Measurements from ENCODE around the gene MET.
"Not testable (repeated sequence)": the region's sequence is repeated elsewhere in the genome, so short reads cannot be mapped to it uniquely, and the experiment has no call there.

MET gene

GRCh38 chr7:116753130-116753529 lies 81.1 kb downstream of the MET start:
- no peak for DNase-seq

GRCh38 chr7:116754186-116754585 lies 82.2 kb downstream of the MET start:
- DNase-seq, result no peak

GRCh38 chr7:116757283-116757682 lies 85.3 kb downstream of the MET start:
- DNase-seq, result no peak

- DNase-seq, result not testable (repeated sequence)
Observed at GRCh38 chr7:116759642-116760041, 87.6 kb downstream of the MET start.

DNA sequence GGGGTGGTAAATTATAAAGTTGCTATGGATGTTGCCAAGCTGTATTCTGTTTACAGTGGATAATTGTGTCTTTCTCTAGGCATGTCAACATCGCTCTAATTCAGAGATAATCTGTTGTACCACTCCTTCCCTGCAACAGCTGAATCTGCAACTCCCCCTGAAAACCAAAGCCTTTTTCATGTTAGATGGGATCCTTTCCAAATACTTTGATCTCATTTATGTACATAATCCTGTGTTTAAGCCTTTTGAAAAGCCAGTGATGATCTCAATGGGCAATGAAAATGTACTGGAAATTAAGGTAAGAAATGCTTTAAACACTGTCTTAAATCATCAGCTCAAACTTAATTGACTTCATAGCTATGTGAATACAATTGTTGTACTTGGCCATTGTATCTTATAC lies 91.0 kb downstream of the MET start:
- no peak for DNase-seq

GRCh38 chr7:116763647-116764046 lies 91.7 kb downstream of the MET start:
- DNase-seq, result no peak

DNA sequence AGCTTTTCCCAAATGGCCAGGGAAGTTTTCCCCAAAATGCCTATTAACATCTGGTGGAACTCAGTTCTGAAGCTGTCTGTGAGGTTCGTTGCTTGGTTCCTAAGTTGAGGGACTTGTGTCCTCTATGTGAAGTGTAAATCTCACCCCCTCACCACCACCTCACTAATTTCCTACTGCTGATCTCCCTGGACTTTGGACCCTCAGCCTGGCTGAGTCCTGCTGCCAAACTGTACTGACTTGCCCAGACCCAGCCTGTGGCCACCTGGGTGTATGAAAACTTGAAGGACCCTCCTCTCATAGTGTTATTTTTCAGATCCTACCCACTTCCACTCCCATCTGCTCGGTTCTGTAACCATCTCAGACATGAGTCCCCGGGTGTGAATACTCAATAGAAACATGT lies 94.9 kb downstream of the MET start:
- no peak for DNase-seq

DNA sequence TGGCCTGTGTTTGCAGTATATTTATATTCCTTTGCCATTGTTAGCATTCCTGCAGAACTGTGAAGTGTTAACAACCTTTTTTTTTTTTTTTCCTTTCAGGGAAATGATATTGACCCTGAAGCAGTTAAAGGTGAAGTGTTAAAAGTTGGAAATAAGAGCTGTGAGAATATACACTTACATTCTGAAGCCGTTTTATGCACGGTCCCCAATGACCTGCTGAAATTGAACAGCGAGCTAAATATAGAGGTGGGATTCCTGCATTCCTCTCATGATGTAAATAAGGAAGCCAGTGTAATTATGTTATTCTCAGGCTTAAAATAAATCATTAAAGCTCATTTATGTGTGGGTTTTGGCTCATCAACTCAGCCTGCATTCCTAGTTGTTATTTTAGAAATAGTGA lies 97.5 kb downstream of the MET start:
- DNase-seq, result no peak

DNA sequence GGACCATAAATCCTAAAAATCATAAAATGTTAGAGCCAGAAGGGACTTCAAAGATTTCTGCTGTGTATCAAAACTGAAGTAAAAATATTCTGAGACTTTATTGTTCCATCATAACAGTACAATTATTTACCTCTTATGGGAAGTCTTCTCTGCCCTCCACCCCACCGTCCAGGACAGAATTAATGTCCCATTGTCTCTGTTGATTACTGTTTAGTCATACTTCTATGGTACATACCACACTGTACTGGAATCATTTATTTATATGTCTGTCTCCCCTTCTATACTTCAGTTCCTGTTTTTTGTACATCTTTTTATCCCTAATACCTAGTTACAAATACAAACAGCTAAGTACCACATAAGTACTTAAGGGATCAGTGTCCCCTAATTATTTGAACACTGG lies 98.9 kb downstream of the MET start:
- no peak for DNase-seq

- DNase-seq, result no peak
Observed at GRCh38 chr7:116771640-116772039, 99.6 kb downstream of the MET start.

GRCh38 chr7:116772423-116772863 lies 100.4 kb downstream of the MET start:
- DNase-seq, result no peak

DNA sequence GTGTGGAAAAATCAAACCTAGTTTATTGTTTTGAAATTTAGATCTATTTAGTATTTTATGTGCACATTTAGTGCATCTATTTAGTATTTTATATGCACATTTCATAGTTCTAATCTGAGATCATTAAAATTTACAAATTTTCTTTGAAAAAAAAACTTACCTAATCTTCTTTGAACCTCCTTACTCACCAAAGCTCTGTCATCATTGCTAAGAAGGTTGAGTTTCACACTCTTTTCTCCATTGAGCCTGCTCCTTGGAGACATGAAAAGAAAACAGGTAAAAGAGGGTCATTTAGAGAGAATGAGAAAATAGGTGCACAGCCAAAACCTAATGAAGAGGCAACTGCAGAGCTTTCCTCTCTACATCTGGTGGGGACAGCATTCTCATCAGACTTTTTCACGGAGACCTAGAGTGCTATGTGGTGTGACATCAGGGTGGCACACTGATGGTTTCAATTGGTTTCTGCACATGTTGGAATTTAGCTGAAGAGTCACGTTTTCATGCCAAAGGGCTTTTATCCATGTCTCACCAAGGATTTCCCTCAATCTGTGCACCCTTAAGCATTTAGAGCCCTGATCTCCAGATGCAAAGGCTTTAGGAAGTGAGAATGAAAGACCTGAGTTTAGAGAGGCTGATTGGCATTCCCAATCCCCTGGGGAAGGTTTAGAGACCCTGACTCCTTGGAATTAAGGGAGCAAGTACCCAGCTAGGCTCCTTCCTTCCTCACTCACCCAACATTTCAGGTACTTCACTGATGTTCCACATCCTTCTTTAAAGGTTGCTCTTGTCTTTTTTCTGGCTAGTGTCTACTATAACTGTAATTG lies 101.1 kb downstream of the MET start:
- DNase-seq, result no peak

DNA sequence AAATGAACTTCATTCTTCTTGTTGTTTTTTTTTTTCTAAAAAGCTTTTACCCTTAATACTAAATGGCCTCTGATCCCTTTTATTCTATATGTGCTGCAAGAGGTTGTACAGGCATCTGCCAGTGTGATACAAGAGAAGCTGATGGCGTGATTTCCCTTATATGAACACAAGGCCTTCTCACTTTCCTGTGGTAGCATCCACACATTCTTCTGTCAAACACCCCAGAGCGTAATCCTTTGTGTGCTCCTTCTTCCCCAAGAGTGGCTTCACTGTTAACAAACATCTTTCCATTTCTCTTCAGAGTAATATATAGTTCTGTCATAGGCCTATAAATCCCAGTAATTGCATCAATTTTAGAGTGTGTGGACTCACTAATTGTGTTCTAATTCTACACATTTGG lies 104.0 kb downstream of the MET start:
- no peak for DNase-seq

DNA sequence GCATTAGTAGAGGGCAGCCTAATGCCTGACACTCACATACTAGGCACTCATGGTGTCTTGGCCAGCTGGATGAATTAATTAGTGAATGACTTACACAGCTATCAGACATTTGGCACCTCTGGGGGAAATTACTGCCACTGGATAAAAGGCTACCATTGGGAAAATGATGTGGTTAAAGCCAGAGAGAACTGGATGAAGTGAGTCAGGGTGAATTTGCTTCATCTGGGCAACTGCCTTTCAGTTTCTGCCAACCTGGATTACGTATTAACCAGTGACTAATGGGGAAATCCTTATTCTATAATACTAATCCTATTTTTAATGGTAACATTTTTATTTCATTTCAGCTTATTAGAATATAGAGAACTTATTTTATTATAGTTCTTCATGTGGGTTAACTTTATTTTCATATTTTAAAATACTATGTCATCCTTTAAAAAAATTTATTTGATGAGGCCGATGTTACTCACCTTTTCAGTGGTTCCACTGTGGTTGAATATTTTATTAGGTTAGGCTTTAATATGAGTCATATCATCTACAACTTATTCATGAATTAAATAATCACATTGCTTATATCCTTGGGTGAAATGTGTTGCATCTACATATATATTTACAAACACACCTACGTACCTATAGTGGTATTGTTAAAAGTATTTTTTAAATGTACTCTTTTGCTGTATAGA lies 104.8 kb downstream of the MET start:
- no peak for DNase-seq

GRCh38 chr7:116777651-116778281 lies 105.8 kb downstream of the MET start:
- no peak for DNase-seq

DNA sequence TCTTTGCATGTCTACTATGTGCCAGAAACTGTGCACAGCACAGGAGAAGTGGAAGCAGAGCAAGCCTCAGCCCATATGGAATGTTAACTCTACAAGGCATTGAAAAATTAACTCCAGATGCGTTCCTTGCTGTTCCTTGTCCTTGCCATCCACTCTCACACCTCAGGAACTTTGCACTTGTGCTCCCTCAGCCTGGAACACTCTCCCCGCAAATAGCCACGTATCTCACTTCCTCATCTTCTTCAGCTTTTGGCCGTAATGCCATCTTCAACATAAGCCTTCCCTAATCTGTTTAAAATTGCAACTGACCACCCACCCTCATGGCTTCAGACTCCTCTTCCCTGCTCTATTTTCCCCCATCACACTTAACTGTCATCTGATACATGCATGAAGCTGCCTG lies 107.2 kb downstream of the MET start:
- DNase-seq, result no peak

DNA sequence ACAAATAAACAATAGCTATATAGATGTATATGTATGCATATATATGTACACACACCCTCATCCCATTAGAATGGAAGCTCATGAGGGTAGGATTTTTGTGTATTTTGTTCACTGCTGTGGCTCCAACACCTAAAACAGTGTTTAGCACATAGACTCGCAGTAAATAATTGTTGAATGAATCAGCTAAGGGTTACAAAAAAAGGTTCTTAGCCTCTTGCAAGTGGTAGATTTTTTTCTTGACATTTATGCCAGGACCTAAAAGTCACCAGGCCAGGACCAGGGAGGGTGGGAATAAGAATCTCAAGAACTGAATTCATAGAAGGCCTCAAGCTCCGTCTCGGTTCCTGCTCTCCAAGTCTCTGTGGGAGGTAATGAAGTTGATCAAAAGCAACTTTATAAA lies 107.9 kb downstream of the MET start:
- no peak for DNase-seq

DNA sequence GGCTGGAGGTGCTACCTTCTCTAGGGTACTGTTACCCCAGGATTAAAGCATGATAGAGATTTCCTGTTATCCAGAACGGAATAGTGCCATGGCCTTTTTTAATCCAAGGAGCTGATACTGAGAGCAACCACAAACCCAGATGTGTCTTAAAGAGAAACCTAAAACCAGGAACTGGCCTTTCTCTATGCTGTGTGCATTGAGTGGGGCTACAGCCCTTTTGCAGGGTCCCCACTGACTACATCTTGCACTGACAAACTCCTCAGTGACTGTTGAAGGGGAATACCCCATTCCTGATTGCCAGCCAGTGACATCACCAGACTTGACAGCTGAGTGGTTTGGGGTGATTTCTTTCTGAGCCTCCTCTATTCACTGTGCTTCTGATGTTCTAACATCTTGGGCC lies 108.5 kb downstream of the MET start:
- no peak for DNase-seq

DNA sequence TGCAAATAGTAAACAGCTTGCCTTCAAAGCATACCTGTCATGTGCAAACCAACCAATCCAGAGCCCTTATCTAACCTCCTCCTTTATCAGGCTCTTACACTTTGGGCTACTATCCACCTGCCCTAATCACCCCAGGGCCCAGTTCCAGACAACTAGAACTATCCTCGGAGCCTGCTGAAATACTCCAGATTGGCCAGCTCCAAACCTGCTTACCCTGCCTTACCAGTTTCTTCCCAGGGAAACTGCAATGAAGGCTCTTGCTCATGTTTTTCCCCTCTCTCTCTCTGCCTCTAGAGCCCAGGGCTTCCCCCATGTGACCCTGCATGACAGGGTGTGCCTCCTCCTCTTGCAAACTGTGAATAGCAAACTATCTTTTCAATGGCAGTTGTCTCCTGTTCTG lies 109.0 kb downstream of the MET start:
- no peak for DNase-seq

DNA sequence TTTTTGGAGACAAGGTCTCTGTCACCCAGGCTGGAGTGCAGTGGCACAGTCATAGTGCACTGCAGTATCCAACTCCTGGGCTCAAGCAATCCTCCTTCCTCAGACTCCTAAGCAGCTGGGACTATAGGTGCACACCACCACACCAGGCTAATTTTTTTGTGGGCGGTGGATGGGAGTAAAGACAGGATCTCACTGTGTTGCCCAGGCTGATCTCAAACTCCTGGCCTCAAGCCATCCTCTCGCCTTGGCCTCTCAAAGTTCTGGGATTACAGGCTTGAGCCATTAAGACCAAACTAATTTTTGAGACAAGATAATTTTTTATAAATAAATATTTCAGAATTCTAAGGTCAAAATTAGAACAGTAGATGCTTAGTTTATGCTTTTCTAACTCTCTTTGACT lies 109.6 kb downstream of the MET start:
- DNase-seq, result no peak

GRCh38 chr7:116782177-116782711 lies 110.2 kb downstream of the MET start:
- DNase-seq, result no peak

DNA sequence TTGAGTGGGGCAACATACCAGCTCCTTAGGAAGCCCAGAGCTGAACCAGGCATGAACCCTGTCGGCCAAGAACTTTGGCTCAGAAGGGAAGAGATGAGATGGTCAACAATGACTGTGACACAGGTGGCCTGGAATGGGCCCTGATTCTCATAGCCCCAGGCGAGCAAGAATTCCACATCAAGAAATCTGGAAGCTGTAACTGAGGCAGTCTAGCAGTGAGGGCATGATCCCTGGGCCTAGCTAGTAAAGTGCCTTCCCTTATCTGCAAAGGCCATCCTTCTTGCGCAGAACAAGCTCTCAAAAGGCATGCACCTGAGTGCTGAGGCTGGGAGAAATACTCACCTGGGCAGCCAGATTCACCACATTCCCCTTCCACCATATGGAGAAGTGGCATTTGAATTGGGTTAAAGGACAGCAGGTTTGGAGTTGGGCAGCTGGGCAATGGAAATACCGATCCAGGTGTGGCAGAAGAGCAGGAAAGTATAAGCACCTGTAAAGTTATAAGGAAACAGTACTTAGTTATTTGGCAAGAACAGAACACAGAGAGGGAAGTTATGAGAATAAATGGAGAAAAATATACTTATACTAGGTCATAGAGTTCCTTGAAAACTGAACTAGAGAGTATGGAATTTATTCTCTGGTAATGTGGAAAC lies 111.8 kb downstream of the MET start:
- no peak for DNase-seq

GRCh38 chr7:116784647-116785046 lies 112.7 kb downstream of the MET start:
- no peak for DNase-seq
